HG03457 (cell line): ENCODE results near the gene CLMP.
"Not testable (repeated sequence)": the region's sequence is repeated elsewhere in the genome, so short reads cannot be mapped to it uniquely, and the experiment has no call there.

Source experiments
- ATAC-seq: cut with Tn5 transposase; IDR thresholded peaks from one replicate; pipeline ENCODE4 v1.9.1; 2021; ENCODE audit warnings: moderate number of reproducible peaks; ENCODE audit not compliant: unreplicated experiment

The CLMP gene

DNA sequence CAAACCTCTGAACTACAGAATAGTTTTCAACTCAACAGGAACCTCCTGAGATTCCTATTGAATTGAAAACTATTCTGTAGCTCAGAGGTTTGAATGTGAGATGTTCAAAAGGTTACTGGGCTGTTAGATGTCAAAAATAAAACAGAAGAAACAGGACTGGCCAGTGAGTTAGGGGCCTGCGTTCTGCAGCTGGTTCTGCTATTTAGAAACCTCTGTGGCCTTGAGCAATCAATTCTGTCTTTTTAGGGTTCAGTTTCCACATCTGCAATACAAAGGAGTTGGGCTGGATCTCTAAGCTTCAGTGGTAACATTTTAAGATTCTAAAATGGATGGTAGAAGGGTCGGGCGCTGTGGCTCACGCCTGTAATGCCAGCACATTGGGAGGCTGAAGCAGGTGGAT lies 55.8 kb downstream of the CLMP start:
- ATAC-seq, result no peak

DNA sequence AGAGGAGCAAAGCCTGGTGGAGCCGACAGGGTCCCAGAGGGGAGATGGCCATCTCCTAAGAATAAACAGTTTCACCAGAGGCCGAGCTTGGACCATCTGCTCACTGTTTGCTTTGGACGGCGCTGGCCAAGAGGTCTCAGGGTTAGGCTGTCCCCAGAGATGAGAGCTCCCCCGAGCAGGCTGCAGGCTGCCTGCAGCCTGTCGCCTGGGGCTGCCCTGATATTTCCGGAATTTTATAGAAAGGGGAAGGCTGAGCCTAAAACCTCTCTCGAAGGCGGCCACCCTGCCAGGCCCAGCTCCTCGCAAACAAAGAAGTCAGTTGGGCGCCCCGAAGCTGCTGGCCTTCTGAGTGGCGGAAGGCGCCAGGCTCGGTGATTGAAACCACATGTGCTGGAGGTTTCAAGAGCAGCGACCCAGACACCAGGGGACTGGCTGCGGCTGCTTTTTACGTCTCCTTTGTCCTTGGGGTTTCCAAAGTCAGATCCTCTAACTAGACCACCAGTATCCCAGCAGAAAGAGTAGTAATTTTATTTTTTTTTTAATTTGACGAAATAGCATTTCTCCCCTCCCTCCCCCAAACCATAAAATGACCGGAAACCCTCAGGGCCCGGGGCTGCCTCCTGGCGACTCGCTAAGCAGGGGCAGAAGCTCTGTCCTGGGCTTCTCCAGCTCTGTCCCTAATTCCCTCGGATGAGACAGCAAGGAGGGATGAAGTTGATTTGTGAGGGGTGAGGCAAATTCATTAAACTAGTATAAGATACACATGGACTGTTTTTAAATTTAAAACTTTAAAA lies 57.4 kb downstream of the CLMP start:
- no peak for ATAC-seq

DNA sequence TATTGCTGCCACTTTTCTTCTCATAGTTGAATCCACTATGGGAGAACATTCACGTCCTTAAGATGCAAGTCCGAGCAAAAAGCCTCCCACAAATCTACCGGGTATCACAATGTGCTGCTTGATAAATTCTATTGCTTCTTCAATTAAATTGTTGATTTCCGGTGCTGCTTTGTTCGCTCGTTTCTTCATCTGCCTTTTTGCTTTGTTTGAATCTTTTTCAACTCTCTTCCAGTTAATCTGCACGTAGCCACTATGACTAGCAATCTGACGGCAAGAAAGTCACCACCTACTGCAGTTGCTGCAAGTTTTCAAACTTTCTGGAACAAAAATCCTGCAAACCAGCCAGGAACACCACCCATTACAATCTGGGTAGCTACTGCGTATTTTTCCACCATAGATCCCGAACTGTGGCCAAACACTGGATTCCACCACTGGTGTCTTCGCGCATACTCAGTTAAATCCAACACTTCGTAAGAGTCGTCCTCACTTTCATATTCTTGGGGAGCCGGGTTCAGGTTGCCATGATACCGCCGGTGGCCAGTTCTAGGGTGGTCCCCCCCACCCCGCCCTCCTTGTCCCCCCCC lies 59.1 kb downstream of the CLMP start:
- no peak for ATAC-seq

DNA sequence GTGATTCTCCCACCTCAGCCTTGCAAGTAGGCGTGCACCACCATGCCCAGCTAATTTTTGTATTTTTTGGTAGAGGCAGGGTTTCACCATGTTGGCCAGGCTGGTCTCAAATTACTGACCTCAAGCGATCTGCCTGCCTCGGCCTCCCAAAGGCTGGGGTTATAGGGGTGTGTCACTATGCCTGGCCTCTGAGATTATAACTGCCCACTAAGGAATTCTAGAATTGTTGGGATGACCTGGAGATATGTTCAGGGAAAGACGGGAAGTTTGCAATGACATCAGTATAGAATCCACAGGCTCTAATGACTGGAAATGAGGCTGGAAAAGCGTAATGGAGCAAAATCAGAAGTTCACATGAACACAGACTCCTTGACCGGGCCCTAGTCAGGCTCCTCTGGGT lies 62.2 kb downstream of the CLMP start:
- ATAC-seq, result no peak

DNA sequence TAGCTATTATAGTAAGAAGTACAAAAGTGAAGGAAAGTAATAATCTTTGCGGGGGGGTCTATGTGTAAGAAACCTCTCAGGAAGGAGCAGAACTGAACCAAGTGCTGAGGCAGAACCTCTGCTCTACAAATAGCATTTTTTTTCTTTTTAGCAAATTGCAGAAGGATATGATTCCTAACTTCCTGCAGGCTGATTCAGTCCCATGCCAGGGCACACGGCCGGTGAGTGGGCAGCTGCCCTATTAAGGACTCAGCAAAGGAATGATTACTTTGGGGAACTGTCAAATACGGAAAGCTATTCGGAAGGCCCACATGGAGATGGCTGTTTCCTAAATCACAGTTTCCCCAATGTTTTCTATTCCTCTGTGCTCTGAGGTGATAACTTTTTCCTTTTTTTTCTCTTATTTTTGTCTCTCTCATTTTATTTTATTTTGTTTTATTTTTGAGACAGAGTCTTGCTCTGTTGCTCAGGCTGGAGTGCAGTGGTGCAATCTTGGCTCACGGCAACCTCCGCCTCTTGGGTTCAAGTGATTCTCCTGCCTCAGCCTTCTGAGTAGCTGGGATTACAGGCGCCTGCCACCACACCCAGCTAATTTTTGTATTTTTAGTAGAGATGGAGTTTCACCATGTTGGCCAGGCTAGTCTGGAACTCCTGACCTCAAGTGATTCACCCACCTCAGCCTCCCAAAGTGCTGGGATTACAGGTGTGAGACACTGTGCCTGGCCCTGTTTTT lies 62.8 kb downstream of the CLMP start:
- not testable (repeated sequence) for ATAC-seq

DNA sequence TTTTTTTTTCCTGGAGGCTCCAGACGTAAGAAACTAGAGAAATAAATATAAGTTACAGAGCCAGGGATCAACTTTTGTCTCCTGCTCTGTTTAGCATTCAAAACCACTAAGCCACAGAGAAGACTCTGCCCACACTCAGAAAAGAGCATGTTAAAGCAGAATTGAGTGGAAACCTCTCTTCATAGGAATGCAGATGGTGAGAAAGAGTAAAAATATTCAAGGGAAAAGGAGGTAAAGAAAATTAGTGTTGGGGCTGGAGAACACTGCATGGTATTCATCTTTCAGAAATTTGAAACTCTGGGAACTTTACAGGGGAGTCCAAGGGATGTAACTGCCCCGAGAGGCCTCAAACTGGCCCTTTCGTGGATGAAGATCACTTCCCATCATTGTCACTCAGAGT lies 65.1 kb downstream of the CLMP start:
- no peak for ATAC-seq

DNA sequence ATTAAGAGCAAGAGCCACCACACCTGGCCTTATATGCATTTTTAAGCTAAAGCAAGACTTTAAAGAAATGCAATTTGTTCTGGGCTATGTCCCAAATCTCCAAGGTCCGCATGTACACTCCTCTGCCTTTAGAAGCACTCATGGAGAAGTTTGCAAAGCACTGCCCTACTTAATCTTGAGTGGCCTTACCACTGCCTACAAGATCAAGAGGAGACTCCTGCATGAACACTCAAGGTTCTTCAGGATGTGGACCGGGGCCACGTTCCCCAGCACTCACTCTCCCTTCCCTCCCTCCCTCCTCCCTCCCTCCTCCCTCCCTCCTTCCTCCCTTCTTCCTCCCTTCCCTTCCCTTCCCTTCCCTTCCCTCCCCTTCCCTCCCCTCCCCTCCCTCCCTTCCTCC lies 69.9 kb downstream of the CLMP start:
- ATAC-seq, result no peak

DNA sequence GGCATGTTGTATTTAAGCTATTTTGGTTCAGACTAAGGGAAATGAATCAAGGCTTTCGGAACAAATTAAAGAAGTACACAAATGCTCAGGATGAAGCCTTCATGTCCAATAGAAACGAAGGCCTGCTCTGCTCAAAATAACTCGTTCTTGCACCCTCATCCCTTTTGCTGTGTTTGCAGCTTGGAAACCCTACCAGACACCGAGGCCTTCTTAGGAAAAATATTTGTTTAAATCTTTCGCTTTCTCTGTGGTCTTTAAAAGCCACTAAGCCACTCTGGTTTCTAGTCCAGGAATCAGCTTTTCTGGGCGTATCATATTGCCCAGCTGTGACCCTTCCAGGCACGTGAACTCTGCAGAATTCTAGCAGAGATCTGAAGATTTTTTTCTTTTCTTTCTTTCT lies 72.2 kb downstream of the CLMP start:
- ATAC-seq, result no peak

DNA sequence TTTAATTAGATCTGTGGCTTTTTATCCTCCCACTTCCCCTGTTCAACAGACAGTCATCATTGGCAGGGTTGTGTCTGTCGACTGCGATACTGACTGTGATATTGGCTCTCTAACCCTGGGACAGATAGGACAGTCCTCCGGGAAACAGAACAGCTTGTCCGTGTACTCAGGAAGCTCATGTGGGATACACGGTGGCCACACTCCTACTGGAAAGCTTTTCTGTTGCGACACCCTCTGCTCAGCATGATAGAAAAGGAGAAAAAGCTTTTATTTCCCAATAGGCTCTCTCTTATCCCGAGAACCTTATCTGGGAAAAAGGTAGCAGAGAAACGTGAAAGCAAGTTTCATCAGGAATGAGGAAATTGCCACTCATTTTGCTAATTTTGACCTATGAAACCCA lies 72.7 kb downstream of the CLMP start:
- no peak for ATAC-seq

DNA sequence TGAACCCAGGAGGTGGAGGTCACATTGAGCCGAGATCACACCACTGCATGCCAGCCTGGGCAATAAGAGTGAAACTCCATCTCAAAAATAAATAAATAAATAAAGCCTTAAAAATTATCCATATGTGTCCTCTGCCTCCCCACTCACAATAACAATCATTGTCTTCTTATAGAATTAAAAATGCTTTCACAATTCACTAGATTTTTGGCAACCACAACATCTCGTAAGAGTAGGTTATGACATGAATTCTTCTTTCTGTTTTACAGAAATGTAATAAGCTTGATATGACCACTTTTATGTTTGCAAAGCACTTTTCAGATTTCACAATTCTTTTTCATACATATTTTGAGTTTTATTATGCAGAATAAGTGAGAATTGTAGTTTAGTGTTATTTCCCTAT lies 78.6 kb downstream of the CLMP start:
- no peak for ATAC-seq

DNA sequence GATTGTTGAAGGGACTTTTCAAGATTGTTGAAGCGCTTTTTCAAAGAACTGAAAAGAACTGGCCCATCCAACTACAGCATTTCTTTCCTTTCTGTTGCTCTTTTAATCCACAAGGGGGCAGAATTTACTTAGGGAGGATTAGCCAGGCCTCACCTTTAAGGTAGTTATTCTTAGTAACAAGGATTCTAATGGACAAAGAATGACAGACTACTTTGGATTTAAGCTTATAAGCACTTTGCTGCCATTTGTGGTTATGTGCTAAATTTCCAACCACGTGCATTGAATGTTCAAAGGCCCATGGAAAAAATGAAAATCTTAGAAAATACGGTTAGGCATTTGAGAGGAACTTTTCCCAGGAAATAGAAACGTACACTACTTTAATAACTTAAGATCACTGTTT lies 83.6 kb downstream of the CLMP start:
- no peak for ATAC-seq

DNA sequence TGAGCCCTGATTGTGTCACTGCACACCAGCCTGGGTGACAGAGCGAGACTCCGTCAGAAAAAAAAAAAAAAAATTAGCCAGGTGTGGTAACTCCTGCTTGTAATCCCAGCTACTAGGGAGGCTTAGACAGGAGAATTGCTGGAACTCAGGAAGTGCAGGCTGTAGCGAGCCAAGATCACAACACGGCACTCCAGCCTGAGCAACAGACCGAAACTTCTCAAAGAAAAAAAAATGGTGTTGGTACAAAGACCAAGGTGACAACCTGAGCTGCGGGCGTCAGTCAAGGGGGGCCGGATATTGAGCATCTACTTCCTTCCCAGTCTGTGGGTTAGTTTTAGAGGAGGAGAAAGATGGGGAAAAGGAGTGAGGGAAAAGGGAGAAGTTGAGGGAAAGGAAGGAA lies 84.7 kb downstream of the CLMP start:
- ATAC-seq, result no peak

DNA sequence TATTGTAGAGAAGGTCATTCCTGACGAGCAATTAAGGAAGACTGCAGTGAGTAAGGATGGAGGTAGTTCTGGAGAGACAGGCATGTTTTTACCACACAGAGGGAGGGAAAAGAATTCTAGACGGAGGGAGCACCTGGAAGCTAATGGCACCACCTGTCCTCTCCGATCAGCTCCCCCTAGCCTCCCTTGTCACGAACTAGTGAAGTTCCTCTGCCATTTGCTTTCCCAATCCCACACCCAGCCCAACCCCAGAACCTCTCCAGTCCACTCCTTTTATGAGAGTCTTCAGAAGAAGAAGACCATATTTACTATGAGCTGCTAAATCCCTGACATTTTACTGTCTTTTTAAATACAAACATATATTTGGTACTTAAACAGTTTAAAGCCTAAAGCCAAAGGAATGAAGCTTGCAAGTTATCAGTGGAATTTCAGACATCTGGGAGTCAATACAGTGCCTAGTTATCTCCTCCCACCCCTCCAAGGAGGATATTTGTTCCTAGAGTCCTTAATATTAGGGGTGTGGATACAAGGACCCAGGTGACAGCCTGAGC lies 87.0 kb downstream of the CLMP start:
- no peak for ATAC-seq

DNA sequence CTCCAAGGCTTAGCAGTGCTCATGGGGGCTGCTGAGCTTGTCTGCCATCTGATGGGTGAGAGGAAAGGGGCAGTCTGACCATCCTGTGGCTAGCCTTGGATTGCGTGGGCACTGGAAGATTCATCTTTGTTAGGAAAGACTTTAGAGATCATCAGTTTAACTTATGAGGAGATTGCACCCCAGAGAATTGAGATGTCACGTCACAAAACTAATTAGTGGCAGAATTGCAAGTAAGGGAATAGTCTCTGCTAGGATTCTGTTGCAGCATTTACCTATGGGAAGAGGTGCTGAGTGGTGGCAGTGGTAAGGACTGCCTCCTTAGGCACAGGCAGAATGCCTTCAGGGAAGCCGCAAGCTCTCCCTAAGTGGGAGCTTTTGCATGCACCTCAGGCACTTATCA lies 90.4 kb downstream of the CLMP start:
- ATAC-seq, result no peak

DNA sequence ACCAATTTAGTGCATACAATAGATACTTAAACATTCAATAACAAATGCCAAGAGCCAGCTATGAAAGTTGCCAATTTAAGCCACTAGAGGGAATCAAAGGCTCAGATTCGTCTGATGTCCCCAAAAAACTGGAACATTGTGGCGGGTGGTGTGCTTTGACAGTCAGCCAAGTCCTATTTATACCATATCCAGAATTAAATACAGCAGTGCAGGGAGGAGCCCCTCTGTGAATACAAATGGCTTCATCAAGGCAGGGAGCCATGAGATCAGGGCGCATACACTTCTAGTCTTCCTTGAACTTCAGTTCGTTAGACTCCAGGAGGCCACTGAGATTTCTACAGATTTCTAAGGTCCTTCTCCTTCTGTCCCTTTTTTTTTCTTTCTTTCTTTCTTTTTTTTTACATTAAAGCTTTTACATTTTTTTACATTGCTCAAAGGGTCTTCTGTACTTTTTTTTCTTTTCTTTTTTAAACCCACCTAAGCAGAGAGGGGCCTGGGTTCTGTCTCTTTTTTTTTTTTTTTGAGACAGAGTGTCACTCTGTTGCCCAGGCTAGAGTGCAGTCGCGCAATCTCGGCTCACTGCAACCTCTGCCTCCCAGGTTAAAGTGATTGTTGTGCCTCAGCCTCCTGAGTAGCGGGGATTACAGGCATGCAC lies 91.6 kb downstream of the CLMP start:
- ATAC-seq, result no peak

DNA sequence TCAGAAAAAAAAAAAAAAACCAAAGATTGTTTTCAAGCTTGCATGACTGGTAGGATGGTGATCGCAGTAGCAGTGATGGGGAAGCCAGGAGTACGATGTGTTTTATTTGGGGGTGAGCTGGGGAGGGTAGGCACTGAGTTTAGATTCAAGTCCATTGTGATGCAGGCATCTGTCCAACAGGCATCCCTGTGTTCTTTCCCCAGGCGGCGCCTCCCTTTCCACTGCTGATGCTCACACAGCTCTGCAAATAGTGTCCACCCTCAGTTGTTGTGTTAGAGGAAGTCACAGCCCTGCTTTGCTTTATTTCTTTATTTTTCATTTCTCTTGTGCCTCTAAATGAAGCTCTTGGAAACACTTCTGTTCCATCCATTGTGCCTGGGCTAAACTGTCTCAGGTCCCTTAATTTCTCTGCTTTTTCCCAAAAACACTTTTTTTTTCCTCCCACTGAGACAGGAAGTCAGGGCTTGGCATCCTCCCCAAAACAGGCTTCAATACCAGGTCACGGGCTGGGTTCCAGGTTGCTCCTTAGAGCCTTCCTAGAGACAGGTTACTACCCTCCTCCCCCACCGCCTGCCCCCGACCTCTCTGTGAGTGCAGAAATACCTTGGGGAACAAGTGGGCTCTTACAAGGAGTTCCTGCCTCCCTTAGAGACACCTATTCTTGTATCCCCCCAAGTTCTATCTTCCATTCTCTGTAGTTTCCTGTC lies 94.5 kb downstream of the CLMP start:
- no peak for ATAC-seq

DNA sequence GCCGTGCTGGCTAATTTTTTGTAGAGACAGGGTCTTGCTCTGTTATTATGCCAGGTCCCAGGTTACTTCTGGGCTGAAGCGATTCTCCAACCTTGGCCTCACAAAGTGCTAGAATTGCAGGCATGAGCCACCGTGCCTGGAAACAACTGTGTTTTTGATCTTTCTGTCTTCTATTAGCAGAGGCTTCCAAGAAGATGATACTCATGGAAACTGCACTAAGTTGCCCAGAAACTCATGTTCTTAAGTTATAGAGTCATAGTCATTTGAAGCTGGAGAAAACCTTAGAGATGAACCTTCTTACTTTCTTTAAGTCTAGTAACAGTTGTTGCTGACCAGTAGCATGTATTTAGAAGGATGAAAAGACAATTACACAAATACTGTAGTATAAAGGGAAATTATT lies 96.1 kb downstream of the CLMP start:
- no peak for ATAC-seq

DNA sequence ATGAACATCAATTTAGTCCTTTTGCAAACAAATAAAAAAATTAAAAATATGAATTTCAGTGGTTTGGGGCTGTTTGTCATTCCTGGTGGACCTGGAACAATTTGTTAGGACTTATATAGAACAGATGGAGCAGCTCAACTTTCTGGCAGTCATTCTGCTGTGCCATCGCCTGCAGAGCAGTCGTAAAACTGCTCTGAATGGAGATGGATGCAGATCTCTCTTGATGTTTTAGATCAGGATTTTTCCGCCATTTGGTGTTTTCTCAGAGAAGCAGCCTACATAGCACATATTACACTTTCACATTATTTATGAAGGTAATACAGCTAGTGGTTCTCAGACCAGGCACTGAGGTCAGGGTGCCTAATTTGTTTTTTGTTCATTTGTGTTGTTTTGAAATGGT lies 101.3 kb downstream of the CLMP start:
- no peak for ATAC-seq

DNA sequence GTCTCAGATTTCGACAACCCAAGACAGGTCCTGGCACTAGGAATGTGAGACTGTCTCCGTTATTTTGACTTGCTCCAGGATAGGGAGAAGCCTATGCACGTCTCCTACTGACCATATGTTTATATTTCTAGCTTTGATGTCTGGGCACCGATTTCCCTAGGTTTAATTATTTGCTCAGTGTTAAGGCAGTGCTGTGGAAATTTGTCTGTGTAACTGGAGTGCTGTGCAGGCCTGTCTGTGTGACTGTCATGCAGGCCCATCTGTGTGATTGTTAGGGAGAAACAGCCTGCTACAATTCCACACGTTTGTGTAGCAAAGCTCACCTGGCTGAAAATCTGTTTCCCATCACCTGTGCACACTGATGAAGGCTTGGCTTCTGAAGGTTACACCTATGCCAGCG lies 103.5 kb downstream of the CLMP start:
- no peak for ATAC-seq

DNA sequence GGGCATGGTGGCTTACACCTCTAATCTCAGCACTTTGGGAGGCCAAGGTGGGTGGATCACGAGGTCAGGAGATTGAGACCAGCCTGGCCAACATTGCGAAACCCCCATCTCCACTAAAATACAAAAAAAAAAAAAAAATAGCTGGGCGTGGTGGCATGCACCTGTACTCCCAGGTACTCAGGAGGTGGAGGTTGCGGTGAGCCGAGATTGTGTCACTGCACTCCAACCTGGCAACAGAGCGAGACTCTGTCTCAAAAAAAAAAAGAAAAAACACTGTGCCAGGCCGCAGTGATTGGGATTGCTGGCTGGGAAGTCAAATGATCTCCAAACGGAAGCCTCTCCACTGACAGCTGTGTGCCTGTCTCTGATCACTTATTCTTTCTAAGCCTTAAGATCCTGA lies 104.9 kb downstream of the CLMP start:
- not testable (repeated sequence) for ATAC-seq

DNA sequence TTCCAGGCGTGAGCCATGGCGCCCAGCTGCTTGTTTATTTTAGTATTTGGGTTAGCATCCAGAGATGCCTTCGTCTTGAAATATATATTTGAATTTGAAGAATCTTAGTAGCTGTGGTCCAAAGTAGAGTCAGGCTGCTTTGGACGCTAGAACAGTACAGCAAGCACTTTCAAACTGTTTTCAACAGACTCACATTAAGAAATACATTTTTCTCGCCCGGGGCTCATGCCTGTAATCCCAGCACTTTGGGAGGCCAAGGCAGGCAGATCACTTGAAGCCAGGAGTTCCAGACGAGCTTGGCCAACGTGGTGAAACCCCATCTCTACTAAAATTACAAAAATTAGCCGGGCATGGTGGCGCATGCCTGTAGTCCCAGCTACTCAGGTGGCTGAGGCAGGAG lies 106.2 kb downstream of the CLMP start:
- not testable (repeated sequence) for ATAC-seq
